K562 (cell line): ENCODE data around the gene POLR2M. TPM values are rescaled to one million over a fixed set of nuclear protein-coding genes. Genes with fewer than 3 reads are reported as not detected.

Experiments used
- HNRNPK ChIP-seq: fragments of 200-400 bp; formaldehyde crosslinking; IDR thresholded peaks from one replicate; pipeline ENCODE4 v1.6.1; 2018; ENCODE audit warnings: mild to moderate bottlenecking, low read depth, low read length; ENCODE audit not compliant: poor library complexity, severe bottlenecking
- KLF13 ChIP-seq: fragments of 450-650 bp; IDR thresholded peaks from 2 replicates; pipeline ENCODE4 v1.6.1; 2016; ENCODE audit warnings: missing genetic modification characterization, low read depth, mild to moderate bottlenecking, missing compliant biosample characterization, moderate library complexity, borderline replicate concordance
- MCM7 ChIP-seq, 2 experiments: fragments of 450-650 bp; IDR thresholded peaks; 2 replicates each; pipeline ENCODE4 v1.6.1; 2016 to 2018
- MYBL2 ChIP-seq, 2 experiments: fragments of 450-650 bp in 1 of 2; sonication (generic) in 1 of 2; formaldehyde crosslinking in 1 of 2; IDR thresholded peaks; 2 replicates each; pipeline versions ENCODE4 v1.6.1 to v1.8.1; 2017 to 2022; ENCODE audit warnings: borderline replicate concordance in 1 of 2, inconsistent platforms in 1 of 2, low read depth in 1 of 2, mild to moderate bottlenecking in 1 of 2, missing genetic modification reagents in 1 of 2, moderate library complexity in 1 of 2
- MYNN ChIP-seq, 2 experiments: sonication (generic); formaldehyde crosslinking in 1 of 2; IDR thresholded peaks; 2 replicates each; pipeline versions ENCODE4 v1.5.0 to v1.6.1; 2016 to 2020; ENCODE audit warnings: antibody characterized with exemption in 1 of 2, missing genetic modification reagents in 1 of 2
- PHF20 ChIP-seq: fragments of 450-650 bp; IDR thresholded peaks from 2 replicates; pipeline ENCODE4 v1.6.1; 2018; ENCODE audit not compliant: partially characterized antibody
- PPARD ChIP-seq: fragments of 250-450 bp; sonication (Bioruptor Pico); IDR thresholded peaks from 2 replicates; pipeline ENCODE4 v1.8.0; 2022; ENCODE audit warnings: inconsistent platforms, mild to moderate bottlenecking, moderate library complexity
- RAD21 ChIP-seq, 2 experiments: fragments of 250-450 bp in 1 of 2; fragments of 450-650 bp in 1 of 2; sonication (Bioruptor Pico) in 1 of 2; formaldehyde crosslinking in 1 of 2; IDR thresholded peaks in 1 of 2; conservative IDR thresholded peaks in 1 of 2; 2 replicates each; pipeline versions ENCODE4 v1.4.0 to v1.8.0; 2020 to 2022; ENCODE audit warnings: mild to moderate bottlenecking in 2 of 2, moderate library complexity in 1 of 2
- SAP30 ChIP-seq: fragments of 200-600 bp; sonication (generic); IDR thresholded peaks from 2 replicates; pipeline ENCODE4 v1.6.1; 2012; ENCODE audit warnings: borderline replicate concordance, low read depth, mild to moderate bottlenecking, moderate library complexity, low read length, control low read depth, inconsistent platforms; ENCODE audit not compliant: insufficient read depth, poor library complexity, severe bottlenecking
- TCF7L2 ChIP-seq: fragments of 150-350 bp; IDR thresholded peaks from 2 replicates; pipeline ENCODE4 v1.6.1; 2016; ENCODE audit warnings: low read depth, mild to moderate bottlenecking, low read length, moderate library complexity
- TGIF2 ChIP-seq: sonication (generic); formaldehyde crosslinking; IDR thresholded peaks from 2 replicates; pipeline ENCODE4 v1.8.1; 2022; ENCODE audit warnings: mild to moderate bottlenecking, missing genetic modification reagents, moderate library complexity
- WHSC1 ChIP-seq: IDR thresholded peaks from one replicate; pipeline ENCODE4 v1.6.1; 2012; ENCODE audit warnings: low read length, control low read depth, inconsistent platforms
- ZNF431 ChIP-seq: sonication (generic); formaldehyde crosslinking; IDR thresholded peaks from 2 replicates; pipeline ENCODE4 v1.8.0; 2022; ENCODE audit warnings: mild to moderate bottlenecking, missing genetic modification reagents
- polyA plus RNA-seq, 8 experiments: library from polyadenylated mRNA; depleted of rRNA in 4 of 8; stranded (reverse) in 5 of 8; unstranded in 3 of 8; fragments of >200 nt; fragmentation: Nextera tagmentation in 2 of 8; fragmentation: Illumina TruSeq in 1 of 8; extraction: Ambion mirVana in 2 of 8; extraction: Trizol in 1 of 8; gene quantifications; 2 replicates each; pipeline versions ENCODE4 v1.2.1 to v1.2.3, GENCODE V29; 2011 to 2014; ENCODE audit warnings: inconsistent platforms in 1 of 8, missing spikeins in 1 of 8
- total RNA-seq, 7 experiments: library from RNA; depleted of rRNA in 6 of 7; stranded (reverse); fragments of >200 nt in 6 of 7; fragmentation: Illumina TruSeq in 2 of 7; extraction: Trizol in 2 of 7; gene quantifications; 2 replicates each; pipeline versions ENCODE4 v1.2.1 to v1.2.3, GENCODE V29; 2011 to 2021; ENCODE audit warnings: low replicate concordance in 1 of 7
- TF ChIP-seq, protein P1 (sequence below), 2 experiments: fragments of 250-450 bp in 1 of 2; fragments of 450-650 bp in 1 of 2; sonication (Bioruptor Pico) in 1 of 2; IDR thresholded peaks; 2 replicates each; pipeline versions ENCODE4 v1.6.1 to v1.8.0; 2016 to 2021; ENCODE audit warnings: mild to moderate bottlenecking in 2 of 2, moderate library complexity in 2 of 2, missing compliant biosample characterization in 1 of 2, missing genetic modification characterization in 1 of 2
- TF ChIP-seq, protein P2 (sequence below): sonication (generic); formaldehyde crosslinking; IDR thresholded peaks from 2 replicates; pipeline ENCODE4 v1.8.0; 2023; ENCODE audit warnings: missing genetic modification reagents, mild to moderate bottlenecking, borderline replicate concordance
- TF ChIP-seq, protein P3 (sequence below), 3 experiments: fragments of 200-800 bp in 1 of 3; sonication (Bioruptor generic) in 1 of 3; sonication (generic) in 1 of 3; formaldehyde crosslinking in 1 of 3; IDR thresholded peaks; 2 replicates each; pipeline versions ENCODE4 v1.6.1 to v1.8.0; 2016 to 2022; ENCODE audit warnings: mild to moderate bottlenecking in 2 of 3, missing compliant biosample characterization in 2 of 3, missing genetic modification characterization in 2 of 3, missing genetic modification reagents in 1 of 3
- TF ChIP-seq, protein P4 (sequence below): fragments of 250-450 bp; sonication (Bioruptor Pico); IDR thresholded peaks from 2 replicates; pipeline ENCODE4 v1.8.0; 2022; ENCODE audit warnings: moderate library complexity, mild to moderate bottlenecking, inconsistent platforms

The POLR2M gene
- total and polyA plus RNA-seq, 9 of the 15 experiments (the other 6 are each of a cell fraction or from before 2014, with no cell fraction given) = 9.2 to 1,050 (median 43.0) TPM

DNA sequence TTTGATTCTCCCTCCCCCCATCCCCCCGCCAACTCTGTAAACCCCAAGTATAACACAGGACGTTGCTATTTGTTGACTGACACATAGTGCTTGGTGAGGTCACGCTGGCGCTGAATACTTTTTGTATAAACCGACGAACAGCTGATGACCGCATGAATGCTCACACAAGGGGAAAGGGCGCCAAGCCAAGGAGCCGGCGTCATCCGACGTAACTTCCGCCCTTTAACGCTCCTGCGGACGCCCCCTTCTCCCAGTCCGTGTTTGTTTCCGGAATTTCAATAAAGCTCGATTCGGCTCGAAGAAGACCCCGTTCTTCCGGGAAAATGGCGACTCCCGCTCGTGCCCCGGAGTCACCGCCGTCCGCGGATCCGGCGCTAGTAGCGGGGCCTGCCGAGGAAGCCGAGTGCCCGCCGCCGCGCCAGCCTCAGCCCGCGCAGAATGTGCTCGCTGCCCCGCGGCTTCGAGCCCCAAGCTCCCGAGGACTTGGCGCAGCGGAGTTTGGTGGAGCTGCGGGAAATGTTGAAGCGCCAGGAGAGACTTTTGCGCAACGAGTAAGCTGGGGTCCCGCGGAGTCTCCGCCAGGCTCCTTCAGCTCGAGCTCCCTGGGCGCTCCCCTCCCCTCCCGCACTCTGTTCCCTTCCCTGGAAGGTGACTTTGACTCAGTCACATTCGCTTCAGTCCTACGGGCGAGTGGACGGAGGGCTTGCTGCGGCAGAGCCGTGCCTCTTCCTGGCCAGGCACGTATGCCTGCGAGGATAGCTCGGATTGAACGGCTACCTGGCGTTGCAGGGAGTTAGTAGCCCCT, at the start of gene POLR2M (continued):
- TF ChIP-seq TGIF2 (no peak), RAD21 (CRISPR knock-in tag; conservative IDR thresholded peaks at IDR 0.05 in 1 of 2, IDR thresholded peaks at IDR 0.05 in 1 of 2) (no peak), ZNF431 (CRISPR knock-in tag) (no peak), MCM7 (IDR thresholded peaks at IDR 0.05) (no peak), TCF7L2 (no peak), KLF13 (peak; percentile 91), PHF20 (peak; percentile 96), MYNN (IDR thresholded peaks at IDR 0.05) (no peak), MYNN (CRISPR knock-in tag; IDR thresholded peaks at IDR 0.05) (no peak), WHSC1 (no peak), MYBL2 (IDR thresholded peaks at IDR 0.05; ENCODE audit: low read depth) (peak; percentile 83), MYBL2 (CRISPR knock-in tag; IDR thresholded peaks at IDR 0.05; ENCODE audit: borderline replicate concordance) (no peak), PPARD (CRISPR knock-in tag) (no peak), HNRNPK (no peak), SAP30 (peak; percentile 59)
- TF ChIP-seq, protein P1, sequence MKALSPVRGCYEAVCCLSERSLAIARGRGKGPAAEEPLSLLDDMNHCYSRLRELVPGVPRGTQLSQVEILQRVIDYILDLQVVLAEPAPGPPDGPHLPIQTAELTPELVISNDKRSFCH (CRISPR knock-in tag; IDR thresholded peaks at IDR 0.05) = no peak
- TF ChIP-seq, protein P1 (tag; IDR thresholded peaks at IDR 0.05) = peak; percentile 77; the same call in 1 of the 2 replicates
- TF ChIP-seq, protein P2, sequence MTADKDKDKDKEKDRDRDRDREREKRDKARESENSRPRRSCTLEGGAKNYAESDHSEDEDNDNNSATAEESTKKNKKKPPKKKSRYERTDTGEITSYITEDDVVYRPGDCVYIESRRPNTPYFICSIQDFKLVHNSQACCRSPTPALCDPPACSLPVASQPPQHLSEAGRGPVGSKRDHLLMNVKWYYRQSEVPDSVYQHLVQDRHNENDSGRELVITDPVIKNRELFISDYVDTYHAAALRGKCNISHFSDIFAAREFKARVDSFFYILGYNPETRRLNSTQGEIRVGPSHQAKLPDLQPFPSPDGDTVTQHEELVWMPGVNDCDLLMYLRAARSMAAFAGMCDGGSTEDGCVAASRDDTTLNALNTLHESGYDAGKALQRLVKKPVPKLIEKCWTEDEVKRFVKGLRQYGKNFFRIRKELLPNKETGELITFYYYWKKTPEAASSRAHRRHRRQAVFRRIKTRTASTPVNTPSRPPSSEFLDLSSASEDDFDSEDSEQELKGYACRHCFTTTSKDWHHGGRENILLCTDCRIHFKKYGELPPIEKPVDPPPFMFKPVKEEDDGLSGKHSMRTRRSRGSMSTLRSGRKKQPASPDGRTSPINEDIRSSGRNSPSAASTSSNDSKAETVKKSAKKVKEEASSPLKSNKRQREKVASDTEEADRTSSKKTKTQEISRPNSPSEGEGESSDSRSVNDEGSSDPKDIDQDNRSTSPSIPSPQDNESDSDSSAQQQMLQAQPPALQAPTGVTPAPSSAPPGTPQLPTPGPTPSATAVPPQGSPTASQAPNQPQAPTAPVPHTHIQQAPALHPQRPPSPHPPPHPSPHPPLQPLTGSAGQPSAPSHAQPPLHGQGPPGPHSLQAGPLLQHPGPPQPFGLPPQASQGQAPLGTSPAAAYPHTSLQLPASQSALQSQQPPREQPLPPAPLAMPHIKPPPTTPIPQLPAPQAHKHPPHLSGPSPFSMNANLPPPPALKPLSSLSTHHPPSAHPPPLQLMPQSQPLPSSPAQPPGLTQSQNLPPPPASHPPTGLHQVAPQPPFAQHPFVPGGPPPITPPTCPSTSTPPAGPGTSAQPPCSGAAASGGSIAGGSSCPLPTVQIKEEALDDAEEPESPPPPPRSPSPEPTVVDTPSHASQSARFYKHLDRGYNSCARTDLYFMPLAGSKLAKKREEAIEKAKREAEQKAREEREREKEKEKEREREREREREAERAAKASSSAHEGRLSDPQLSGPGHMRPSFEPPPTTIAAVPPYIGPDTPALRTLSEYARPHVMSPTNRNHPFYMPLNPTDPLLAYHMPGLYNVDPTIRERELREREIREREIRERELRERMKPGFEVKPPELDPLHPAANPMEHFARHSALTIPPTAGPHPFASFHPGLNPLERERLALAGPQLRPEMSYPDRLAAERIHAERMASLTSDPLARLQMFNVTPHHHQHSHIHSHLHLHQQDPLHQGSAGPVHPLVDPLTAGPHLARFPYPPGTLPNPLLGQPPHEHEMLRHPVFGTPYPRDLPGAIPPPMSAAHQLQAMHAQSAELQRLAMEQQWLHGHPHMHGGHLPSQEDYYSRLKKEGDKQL (CRISPR knock-in tag) = no peak
- TF ChIP-seq, protein P3, sequence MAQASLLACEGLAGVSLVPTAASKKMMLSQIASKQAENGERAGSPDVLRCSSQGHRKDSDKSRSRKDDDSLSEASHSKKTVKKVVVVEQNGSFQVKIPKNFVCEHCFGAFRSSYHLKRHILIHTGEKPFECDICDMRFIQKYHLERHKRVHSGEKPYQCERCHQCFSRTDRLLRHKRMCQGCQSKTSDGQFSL (CRISPR knock-in tag; IDR thresholded peaks at IDR 0.05) = no peak
- TF ChIP-seq, protein P3 (tag; IDR thresholded peaks at IDR 0.05) = no peak
- TF ChIP-seq, protein P4, sequence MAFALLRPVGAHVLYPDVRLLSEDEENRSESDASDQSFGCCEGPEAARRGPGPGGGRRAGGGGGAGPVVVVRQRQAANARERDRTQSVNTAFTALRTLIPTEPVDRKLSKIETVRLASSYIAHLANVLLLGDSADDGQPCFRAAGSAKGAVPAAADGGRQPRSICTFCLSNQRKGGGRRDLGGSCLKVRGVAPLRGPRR (CRISPR knock-in tag) = no peak
